HCT116 (cell line): ENCODE measurements around the gene CTNNA2.

ENCODE experiments used
- CEBPB ChIP-seq: IDR thresholded peaks from 2 replicates; pipeline ENCODE4 v1.6.1; 2012; ENCODE audit warnings: low read depth
- CTCF ChIP-seq, 3 experiments: fragments of 200-600 bp in 1 of 3; sonication (generic) in 1 of 3; IDR thresholded peaks in 2 of 3; conservative IDR thresholded peaks in 1 of 3; 2 replicates each; pipeline ENCODE4 v1.5.1; 2012 to 2017; ENCODE audit warnings: low read depth in 2 of 3, low read length in 2 of 3, antibody characterized with exemption in 1 of 3, borderline replicate concordance in 1 of 3, control low read depth in 1 of 3, mild to moderate bottlenecking in 1 of 3, mixed read lengths in 1 of 3, mixed run types in 1 of 3, moderate library complexity in 1 of 3; ENCODE audit not compliant: insufficient read depth in 1 of 3
- RAD21 ChIP-seq: IDR thresholded peaks from 2 replicates; pipeline ENCODE4 v1.6.1; 2012; ENCODE audit warnings: low read depth, mild to moderate bottlenecking

DNA sequence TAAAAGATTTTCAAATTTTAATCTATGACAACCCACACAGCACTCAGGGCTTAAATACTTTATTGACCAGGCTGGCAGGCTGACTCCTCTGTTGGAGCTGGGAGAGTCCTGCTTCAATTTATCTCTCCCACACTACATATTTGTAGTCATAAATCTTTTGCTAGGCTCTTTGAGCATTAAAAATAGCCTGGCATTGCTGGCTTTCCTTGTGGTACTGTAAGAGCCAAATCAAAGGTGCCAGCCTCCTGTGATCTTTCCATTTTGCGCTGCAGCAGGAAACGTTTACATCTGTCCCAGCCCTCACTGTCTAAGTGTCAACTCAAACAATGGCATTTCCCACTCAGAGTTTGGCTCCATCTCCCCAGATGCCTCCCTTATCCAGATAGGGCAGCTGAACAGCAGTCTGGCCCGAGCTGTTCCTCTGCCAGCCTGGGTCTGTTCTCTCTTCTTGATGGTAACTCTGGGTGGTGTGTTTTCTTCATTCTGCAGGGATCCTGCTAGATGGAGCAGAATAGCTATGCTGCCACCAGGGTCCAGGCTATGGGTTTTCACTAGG, 729.6 kb downstream of the CTNNA2 start:
- TF ChIP-seq CEBPB: no peak
- TF ChIP-seq RAD21: no peak
- TF ChIP-seq CTCF (IDR thresholded peaks at IDR 0.05 in 2 of 3, conservative IDR thresholded peaks at IDR 0.05 in 1 of 3; ENCODE audit: borderline replicate concordance in 1 of 3, insufficient read depth in 1 of 3, low read depth in 2 of 3, low read length in 2 of 3): no peak
